Measurements from ENCODE around the gene AREL1. TPM values are rescaled to one million over a fixed set of nuclear protein-coding genes. Genes with fewer than 3 reads are reported as not detected.

AREL1 gene
- total RNA-seq, 1 donor from 2014 or later, result 29.1 TPM

- no peak for ATAC-seq
- H3K4me1 ChIP-seq, result no peaks in the 10 kb centered on the region
- H3K4me3 ChIP-seq, result no peak overlapping the region
- intact Hi-C loops (cut with DNase I), result no loop called here
- no peak for DNase-seq
- no peaks in the 10 kb centered on the region for H3K9me3 ChIP-seq
- H3K36me3 ChIP-seq, result peaks cover 85% of the 10 kb centered on the region
- no peaks in the 10 kb centered on the region for H3K27me3 ChIP-seq (ENCODE audit: low read depth)
- no peak overlapping the region for H3K27ac ChIP-seq
- TF ChIP-seq CTCF (IDR thresholded peaks at IDR 0.05), result no peak
Observed at GRCh38 chr14:74675219-74675618, 37.7 kb downstream of the AREL1 start.

- no peak for ATAC-seq
- no peaks in the 10 kb centered on the region for H3K9me3 ChIP-seq
- no peak overlapping the region for H3K4me3 ChIP-seq
- no peak overlapping the region for H3K27ac ChIP-seq
- peaks cover 93% of the 10 kb centered on the region for H3K36me3 ChIP-seq
- H3K27me3 ChIP-seq (ENCODE audit: low read depth), result no peaks in the 10 kb centered on the region
- TF ChIP-seq CTCF (IDR thresholded peaks at IDR 0.05), result no peak
- H3K4me1 ChIP-seq, result no peaks in the 10 kb centered on the region
- intact Hi-C loops (cut with DNase I), result no loop called here
- DNase-seq, result no peak
Observed at GRCh38 chr14:74673768-74674167, 39.1 kb downstream of the AREL1 start.

- DNase-seq (no peak), ATAC-seq (peak; percentile 27 to 57)
- TF ChIP-seq CTCF (IDR thresholded peaks at IDR 0.05), result no peak
- peaks cover 98% of the 10 kb centered on the region for H3K36me3 ChIP-seq
- H3K4me1 ChIP-seq, result no peaks in the 10 kb centered on the region
- H3K9me3 ChIP-seq, result no peaks in the 10 kb centered on the region
- no peak overlapping the region for H3K27ac ChIP-seq
- H3K4me3 ChIP-seq, result no peak overlapping the region
- no peaks in the 10 kb centered on the region for H3K27me3 ChIP-seq (ENCODE audit: low read depth)
- intact Hi-C loops (cut with DNase I), result no loop called here
Observed at GRCh38 chr14:74671789-74672188, 41.1 kb downstream of the AREL1 start.

- no peak for TF ChIP-seq CTCF (IDR thresholded peaks at IDR 0.05)
- Histone ChIP-seq H3K27ac (no peak overlapping the region), H3K4me3 (no peak overlapping the region), H3K36me3 (peaks cover 100% of the 10 kb centered on the region), H3K9me3 (no peaks in the 10 kb centered on the region), H3K27me3 (ENCODE audit: low read depth) (no peaks in the 10 kb centered on the region), H3K4me1 (no peaks in the 10 kb centered on the region)
- intact Hi-C loops (cut with DNase I), result no loop called here
- no peak for ATAC-seq
- DNase-seq, result no peak
Observed at GRCh38 chr14:74670726-74671411, 42.0 kb downstream of the AREL1 start.

GRCh38 chr14:74669846-74670245 is 43.0 kb downstream of the AREL1 start:
- Histone ChIP-seq H3K36me3 (peaks cover 100% of the 10 kb centered on the region), H3K4me1 (no peaks in the 10 kb centered on the region), H3K27ac (no peak overlapping the region), H3K4me3 (no peak overlapping the region), H3K9me3 (no peaks in the 10 kb centered on the region), H3K27me3 (ENCODE audit: low read depth) (no peaks in the 10 kb centered on the region)
- DNase-seq, result no peak
- no peak for ATAC-seq
- TF ChIP-seq CTCF (IDR thresholded peaks at IDR 0.05), result no peak
- intact Hi-C loops (cut with DNase I), result no loop called here

Data from lower lobe of right lung (tissue), 2 donors.